HEK293T (cell line): ENCODE data around the gene PATJ.

ENCODE experiments used
- ARNT ChIP-seq: fragments of 450-650 bp; IDR thresholded peaks from 2 replicates; pipeline ENCODE4 v1.6.1; 2017; ENCODE audit warnings: mild to moderate bottlenecking
- BHLHE40 ChIP-seq: fragments of 450-650 bp; IDR thresholded peaks from 2 replicates; pipeline ENCODE4 v1.6.1; 2016; ENCODE audit warnings: mild to moderate bottlenecking, moderate library complexity, borderline replicate concordance
- ELF4 ChIP-seq: fragments of 450-650 bp; IDR thresholded peaks from 2 replicates; pipeline ENCODE4 v1.6.1; 2017; ENCODE audit warnings: antibody characterized with exemption
- FOXA1 ChIP-seq: fragments of 450-650 bp; IDR thresholded peaks from 2 replicates; pipeline ENCODE4 v1.6.1; 2016; ENCODE audit warnings: mild to moderate bottlenecking
- FOXK2 ChIP-seq: fragments of 450-650 bp; IDR thresholded peaks from 2 replicates; pipeline ENCODE4 v1.6.1; 2016; ENCODE audit warnings: mild to moderate bottlenecking
- FOXM1 ChIP-seq: fragments of 450-650 bp; IDR thresholded peaks from 2 replicates; pipeline ENCODE4 v1.6.1; 2017; ENCODE audit warnings: mild to moderate bottlenecking, borderline replicate concordance
- HDGF ChIP-seq: fragments of 450-650 bp; IDR thresholded peaks from 2 replicates; pipeline ENCODE4 v1.6.1; 2017; ENCODE audit warnings: antibody characterized with exemption, borderline replicate concordance
- L3MBTL2 ChIP-seq: fragments of 450-650 bp; conservative IDR thresholded peaks from 2 replicates; pipeline ENCODE4 v1.6.1; 2016; ENCODE audit warnings: mild to moderate bottlenecking
- LEF1 ChIP-seq: fragments of 450-650 bp; IDR thresholded peaks from 2 replicates; pipeline ENCODE4 v1.6.1; 2017; ENCODE audit warnings: mild to moderate bottlenecking, borderline replicate concordance
- NFRKB ChIP-seq: fragments of 450-650 bp; IDR thresholded peaks from 2 replicates; pipeline ENCODE4 v1.6.1; 2016; ENCODE audit warnings: mild to moderate bottlenecking, moderate library complexity
- SP1 ChIP-seq: fragments of 450-650 bp; IDR thresholded peaks from 2 replicates; pipeline ENCODE4 v1.6.1; 2017
- SUZ12 ChIP-seq: fragments of 450-650 bp; IDR thresholded peaks from 2 replicates; pipeline ENCODE4 v1.6.1; 2016; ENCODE audit warnings: mild to moderate bottlenecking
- ZNF384 ChIP-seq: fragments of 450-650 bp; IDR thresholded peaks from 2 replicates; pipeline ENCODE4 v1.6.1; 2016
- TF ChIP-seq, protein P1 (sequence below): fragments of 450-650 bp; IDR thresholded peaks from 2 replicates; pipeline ENCODE4 v1.6.1; 2016

DNA sequence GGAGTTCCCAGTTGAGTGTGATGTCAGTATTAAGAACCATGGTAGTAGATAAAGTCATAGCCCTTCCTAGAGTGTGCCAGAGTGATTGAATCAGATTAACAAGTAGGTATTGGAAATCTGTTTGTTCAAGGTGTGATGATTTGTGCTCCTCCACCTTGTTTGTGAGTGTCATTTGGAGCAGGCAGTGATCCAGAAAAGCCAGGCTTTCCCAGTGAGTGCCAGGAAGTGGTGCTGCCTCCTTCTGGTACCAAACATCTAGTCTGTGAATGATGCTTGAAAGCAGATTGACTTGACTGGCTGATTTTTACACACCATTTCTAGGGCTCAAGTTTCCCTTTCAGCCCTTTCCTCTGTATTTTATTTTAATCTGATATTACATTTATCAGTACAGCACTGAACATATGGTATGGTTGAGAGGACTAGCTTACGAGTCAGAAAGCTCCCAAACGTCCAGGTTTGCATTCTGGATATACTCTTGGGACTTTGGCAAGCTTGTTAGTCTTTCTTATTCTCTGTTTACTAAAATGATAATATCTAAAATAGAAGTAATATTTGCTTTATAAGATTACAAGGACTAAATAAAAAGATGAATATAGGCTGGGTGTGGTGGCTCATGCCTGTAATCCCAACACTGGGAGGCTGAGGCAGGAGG lies 100.7 kb downstream of the PATJ start:
- TF ChIP-seq ELF4 (no peak), ARNT (no peak), FOXM1 (no peak), BHLHE40 (no peak), ZNF384 (no peak), SP1 (no peak), SUZ12 (no peak), L3MBTL2 (no peak), FOXA1 (no peak), HDGF (no peak), FOXK2 (no peak), LEF1 (no peak), NFRKB (no peak)
- TF ChIP-seq, protein P1, sequence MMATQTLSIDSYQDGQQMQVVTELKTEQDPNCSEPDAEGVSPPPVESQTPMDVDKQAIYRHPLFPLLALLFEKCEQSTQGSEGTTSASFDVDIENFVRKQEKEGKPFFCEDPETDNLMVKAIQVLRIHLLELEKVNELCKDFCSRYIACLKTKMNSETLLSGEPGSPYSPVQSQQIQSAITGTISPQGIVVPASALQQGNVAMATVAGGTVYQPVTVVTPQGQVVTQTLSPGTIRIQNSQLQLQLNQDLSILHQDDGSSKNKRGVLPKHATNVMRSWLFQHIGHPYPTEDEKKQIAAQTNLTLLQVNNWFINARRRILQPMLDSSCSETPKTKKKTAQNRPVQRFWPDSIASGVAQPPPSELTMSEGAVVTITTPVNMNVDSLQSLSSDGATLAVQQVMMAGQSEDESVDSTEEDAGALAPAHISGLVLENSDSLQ = no peak
